ENCODE data around the gene EXOC3.

Gene EXOC3

DNA sequence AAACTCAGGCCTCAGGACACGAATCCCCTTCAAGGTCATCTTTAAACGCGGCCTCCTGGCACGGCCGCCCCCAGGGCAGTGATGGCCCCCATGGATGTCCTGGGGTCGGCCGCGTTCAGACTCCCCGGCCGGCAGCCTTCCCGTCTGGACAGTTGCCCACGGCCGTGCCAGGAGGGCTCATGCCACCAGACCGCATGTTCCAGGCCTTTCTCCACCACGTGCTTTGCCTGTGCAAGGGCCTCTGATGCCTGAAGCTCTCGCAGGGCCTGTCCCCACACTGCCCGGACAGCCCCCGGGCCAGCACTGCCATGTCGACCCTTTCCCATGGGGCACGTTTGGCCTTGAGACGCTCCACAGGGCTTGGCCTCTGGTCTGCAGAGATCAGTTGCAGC lies 46.7 kb downstream of the EXOC3 start:
- TF ChIP-seq, protein P1, sequence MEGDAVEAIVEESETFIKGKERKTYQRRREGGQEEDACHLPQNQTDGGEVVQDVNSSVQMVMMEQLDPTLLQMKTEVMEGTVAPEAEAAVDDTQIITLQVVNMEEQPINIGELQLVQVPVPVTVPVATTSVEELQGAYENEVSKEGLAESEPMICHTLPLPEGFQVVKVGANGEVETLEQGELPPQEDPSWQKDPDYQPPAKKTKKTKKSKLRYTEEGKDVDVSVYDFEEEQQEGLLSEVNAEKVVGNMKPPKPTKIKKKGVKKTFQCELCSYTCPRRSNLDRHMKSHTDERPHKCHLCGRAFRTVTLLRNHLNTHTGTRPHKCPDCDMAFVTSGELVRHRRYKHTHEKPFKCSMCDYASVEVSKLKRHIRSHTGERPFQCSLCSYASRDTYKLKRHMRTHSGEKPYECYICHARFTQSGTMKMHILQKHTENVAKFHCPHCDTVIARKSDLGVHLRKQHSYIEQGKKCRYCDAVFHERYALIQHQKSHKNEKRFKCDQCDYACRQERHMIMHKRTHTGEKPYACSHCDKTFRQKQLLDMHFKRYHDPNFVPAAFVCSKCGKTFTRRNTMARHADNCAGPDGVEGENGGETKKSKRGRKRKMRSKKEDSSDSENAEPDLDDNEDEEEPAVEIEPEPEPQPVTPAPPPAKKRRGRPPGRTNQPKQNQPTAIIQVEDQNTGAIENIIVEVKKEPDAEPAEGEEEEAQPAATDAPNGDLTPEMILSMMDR (IDR thresholded peaks at IDR 0.05) = no peak
- Histone ChIP-seq H3K4me1 (no peaks in the 10 kb centered on the region), H3K4me3 (no peak overlapping the region), H3K27me3 (peaks cover 0 to 77% of the 10 kb centered on the region in 2 donors), H3K9me3 (no peaks in the 10 kb centered on the region), H3K36me3 (no peaks in the 10 kb centered on the region), H3K27ac (no peak overlapping the region)
- intact Hi-C loops (cut with DNase I; ENCODE audit: low total_unique reads) = loop anchor here (10.0 kb wide), 1 partner anchor 115 kb away; no protein-coding TSS in a partner anchor
- DNase-seq = no peak

DNA sequence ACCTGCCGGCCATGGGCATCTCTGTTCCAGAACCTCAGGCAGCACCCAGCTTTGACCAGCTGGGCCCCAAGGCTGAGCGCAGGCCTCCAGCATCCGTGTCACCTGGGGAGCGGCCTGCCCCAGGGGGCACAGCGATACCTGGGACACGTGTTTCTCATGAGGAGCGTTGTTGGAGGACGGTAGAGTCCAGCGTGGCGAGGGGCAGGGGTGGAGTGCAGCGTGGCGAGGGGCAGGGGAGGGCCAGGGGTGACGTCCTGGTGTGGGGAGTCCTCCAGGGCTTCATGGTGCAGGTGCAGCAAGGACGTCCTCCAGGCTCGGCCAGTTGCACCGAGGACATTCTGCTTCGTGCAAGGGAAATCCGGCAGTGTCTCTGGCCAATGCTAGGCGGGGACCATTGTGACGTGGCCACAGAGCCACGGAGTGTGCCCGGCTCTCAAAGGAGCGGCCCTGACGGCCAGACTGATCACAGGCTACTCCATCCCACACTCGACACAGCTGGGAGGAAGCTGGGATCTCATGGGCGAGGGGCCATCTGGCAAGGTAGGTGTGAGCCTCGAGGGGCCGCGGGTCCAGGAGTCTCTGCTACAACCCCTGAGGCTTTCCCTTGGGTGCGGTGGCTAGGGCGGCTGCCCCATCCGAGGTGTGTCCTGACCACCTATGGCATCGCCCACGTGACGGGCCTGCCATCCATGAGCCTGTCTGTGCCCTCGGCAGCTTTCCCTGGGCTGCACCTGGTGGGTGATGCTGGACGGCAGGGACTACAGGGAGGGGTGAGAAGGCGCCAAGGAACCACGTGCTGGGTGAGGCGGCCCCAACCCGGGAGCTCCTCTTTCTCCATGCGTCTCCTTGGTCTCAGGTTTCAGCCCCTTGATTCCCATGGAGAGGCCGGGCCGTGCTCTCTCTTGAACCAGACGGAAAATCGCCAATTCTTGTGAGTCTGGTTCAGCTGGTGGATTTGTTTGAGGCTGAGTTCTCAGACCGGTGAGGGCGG lies 47.4 kb downstream of the EXOC3 start:
- TF ChIP-seq, protein P1 (IDR thresholded peaks at IDR 0.05) = no peak
- H3K27me3 ChIP-seq = peaks cover 0 to 73% of the 10 kb centered on the region in 2 donors
- no peak overlapping the region for H3K4me3 ChIP-seq
- H3K9me3 ChIP-seq = no peaks in the 10 kb centered on the region
- no peak overlapping the region for H3K27ac ChIP-seq
- no peaks in the 10 kb centered on the region for H3K36me3 ChIP-seq
- intact Hi-C loops (cut with DNase I; ENCODE audit: low total_unique reads) = no loop called here
- DNase-seq = no peak
- H3K4me1 ChIP-seq = no peaks in the 10 kb centered on the region

DNA sequence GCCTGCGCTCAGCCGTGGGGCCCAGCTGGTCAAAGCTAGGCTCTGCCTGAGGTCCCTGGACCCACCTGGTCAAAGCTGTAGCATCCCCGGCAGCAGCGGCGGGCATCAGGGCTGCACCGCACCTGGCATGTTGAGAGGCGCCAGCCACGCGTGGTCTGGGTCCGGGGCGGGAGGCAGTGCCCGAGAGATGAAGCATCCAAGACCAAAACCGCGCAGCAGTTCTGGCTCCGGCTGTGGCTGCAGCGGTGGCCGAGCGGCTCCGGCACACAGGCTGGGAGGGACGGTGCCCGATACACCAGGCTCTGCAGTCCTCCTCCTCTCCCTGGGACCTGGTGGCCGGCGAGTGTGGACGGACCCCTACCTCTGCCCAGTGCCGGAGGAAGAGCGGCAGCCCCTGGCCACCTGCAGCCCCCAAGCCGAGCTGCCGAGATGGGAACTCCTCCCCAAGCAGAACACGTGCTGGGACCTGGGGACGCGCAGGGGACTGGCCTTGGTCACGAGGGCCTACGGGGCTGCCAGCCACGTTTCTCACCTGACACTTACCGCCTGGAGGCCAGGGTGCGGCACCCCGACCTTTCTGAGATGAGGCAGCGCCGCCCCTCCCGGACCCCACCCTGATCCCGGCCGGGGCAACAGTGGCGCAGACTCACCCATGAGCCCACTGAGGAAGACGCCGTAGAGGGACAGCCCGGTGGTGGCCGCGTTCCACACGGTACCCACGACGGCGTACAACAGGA lies 48.3 kb downstream of the EXOC3 start:
- peaks cover 0 to 68% of the 10 kb centered on the region in 2 donors for H3K27me3 ChIP-seq
- no peak overlapping the region for H3K4me3 ChIP-seq
- H3K36me3 ChIP-seq = no peaks in the 10 kb centered on the region
- H3K4me1 ChIP-seq = no peaks in the 10 kb centered on the region
- TF ChIP-seq, protein P1 (IDR thresholded peaks at IDR 0.05) = no peak
- DNase-seq = no peak
- intact Hi-C loops (cut with DNase I; ENCODE audit: low total_unique reads) = no loop called here
- H3K9me3 ChIP-seq = no peaks in the 10 kb centered on the region
- H3K27ac ChIP-seq = no peak overlapping the region

DNA sequence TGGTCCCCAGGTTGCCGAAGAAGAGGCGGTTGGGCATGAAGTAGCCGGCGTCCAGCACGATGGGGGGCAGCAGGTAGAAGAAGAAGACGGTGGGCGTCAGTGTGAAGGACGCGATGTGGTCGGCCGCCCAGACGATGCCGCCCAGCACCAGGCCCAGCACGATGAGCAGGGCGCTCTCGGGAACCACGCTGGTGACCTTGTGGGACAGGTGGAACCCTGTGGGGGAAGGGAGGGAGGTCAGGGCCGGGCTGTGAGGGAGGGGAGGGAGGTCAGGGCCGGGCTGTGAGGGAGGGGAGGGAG lies 48.8 kb downstream of the EXOC3 start:
- Histone ChIP-seq H3K4me1 (no peaks in the 10 kb centered on the region), H3K9me3 (no peaks in the 10 kb centered on the region), H3K27ac (no peak overlapping the region), H3K27me3 (peaks cover 0 to 68% of the 10 kb centered on the region in 2 donors), H3K36me3 (no peaks in the 10 kb centered on the region), H3K4me3 (no peak overlapping the region)
- intact Hi-C loops (cut with DNase I; ENCODE audit: low total_unique reads) = no loop called here
- TF ChIP-seq, protein P1 (IDR thresholded peaks at IDR 0.05) = no peak
- no peak for DNase-seq

DNA sequence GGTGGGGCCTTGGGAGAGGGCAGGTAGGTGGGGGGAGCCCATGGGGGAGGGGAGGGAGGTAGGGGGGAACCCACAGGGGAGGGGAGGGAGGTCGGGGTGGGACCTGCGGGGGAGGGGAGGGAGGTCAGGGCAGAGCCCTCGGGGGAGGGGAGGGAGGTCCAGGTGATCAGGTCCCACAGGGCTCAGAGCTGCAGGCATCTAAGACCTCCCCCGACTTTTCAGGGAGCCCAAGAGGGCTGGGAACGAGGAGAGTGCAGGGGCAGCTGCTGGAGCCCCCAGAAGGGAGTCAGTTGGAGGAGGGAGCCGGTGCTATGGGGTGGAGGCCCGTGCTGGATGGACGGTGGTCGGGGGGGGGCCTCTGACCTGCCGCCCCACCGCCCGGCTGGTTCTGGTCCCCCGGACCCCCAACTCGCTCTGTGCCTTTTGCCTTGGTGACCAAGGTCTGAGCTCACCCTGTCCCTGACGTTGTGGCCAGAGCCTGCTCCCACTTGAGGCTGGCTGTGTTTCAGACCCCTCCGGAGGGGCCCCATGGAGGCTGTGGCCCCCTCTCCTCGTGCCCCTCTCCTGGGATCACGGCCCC lies 49.4 kb downstream of the EXOC3 start:
- H3K36me3 ChIP-seq = no peaks in the 10 kb centered on the region
- no peak overlapping the region for H3K4me3 ChIP-seq
- no peak overlapping the region for H3K27ac ChIP-seq
- no peak for DNase-seq
- intact Hi-C loops (cut with DNase I; ENCODE audit: low total_unique reads) = no loop called here
- no peaks in the 10 kb centered on the region for H3K9me3 ChIP-seq
- TF ChIP-seq, protein P1 (IDR thresholded peaks at IDR 0.05) = no peak
- H3K4me1 ChIP-seq = no peaks in the 10 kb centered on the region
- peaks cover 0 to 74% of the 10 kb centered on the region in 2 donors for H3K27me3 ChIP-seq
